ENCODE data around the gene NCAPH2. TPM values are rescaled to one million over a fixed set of nuclear protein-coding genes. Genes with fewer than 3 reads are reported as not detected.

Gene NCAPH2
- 86.5 TPM for polyA plus RNA-seq (2012; ENCODE audit: insufficient read depth, insufficient read length)

DNA sequence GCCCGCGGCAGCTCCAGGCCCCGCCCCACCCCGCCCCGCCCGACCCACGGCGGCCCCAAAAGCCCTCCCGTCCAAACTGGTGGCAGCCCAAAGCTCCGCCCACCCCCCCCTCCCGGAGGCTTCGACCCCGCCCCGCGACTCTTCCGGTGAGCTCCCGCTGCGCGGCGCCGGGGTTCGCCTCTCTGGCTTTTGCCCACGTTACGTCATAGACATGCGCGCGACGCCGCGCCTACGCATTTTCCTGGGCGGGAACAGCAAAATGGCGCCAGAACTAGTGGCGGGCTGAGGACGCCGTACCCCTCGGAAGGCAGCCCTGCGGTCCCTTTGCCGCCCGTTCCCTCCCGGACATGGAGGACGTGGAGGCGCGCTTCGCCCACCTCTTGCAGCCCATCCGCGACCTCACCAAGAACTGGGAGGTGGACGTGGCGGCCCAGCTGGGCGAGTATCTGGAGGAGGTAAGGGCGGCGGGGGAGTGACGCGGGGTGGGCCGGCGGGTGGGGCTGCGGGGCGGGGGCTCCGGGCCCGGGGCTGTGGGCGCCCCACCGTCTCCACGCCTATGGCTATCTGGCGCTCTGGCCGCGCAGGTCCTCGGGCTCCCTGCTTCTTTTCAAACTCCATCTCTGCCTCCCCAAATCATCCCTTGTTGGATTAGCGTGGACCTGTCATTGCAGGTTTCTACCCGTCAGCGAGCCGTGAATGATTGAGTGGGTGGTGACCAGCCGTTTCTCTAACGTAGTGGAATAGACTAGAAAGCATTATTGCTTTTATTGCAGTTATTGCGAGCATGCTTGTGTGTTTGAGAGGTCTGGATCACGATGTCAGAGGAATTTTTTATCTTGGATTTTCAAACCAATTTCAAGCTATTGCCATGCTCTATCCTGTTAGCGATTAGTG, at the start of gene NCAPH2:
Gene NCAPH2 (plus strand): TSS at position 234 of the 894 bp plus-strand sequence. CDS start 114 bp downstream, at position 348.
- peak; percentile 95 for DNase-seq (ENCODE audit: low read depth, low spot score)
- H3K4me3 ChIP-seq (ENCODE audit: low read length) = peak within 1 kb of the TSS; percentile 94

DNA sequence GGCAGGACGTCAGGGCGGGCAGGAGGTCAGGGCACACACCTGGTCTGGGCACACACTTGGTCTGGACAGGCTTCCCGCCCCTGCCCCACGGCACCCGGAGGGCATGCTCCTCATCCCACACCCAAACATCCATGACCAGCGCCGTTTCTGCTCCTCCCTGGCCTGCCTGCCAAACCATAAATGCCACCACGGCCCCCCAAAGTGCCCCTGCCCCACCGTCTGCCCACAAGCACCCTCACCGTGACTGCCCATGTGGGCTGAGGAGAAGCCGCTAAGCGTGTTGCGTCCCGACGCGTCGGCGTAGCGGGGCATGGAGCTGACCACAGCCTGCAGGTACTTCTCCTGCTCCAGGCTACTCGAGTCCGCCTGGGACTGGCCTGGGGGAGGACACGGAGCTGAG, 49.0 kb upstream of the NCAPH2 start:
- no peak overlapping the region for H3K4me3 ChIP-seq (ENCODE audit: low read length)
- DNase-seq (ENCODE audit: low read depth, low spot score) = no peak

DNA sequence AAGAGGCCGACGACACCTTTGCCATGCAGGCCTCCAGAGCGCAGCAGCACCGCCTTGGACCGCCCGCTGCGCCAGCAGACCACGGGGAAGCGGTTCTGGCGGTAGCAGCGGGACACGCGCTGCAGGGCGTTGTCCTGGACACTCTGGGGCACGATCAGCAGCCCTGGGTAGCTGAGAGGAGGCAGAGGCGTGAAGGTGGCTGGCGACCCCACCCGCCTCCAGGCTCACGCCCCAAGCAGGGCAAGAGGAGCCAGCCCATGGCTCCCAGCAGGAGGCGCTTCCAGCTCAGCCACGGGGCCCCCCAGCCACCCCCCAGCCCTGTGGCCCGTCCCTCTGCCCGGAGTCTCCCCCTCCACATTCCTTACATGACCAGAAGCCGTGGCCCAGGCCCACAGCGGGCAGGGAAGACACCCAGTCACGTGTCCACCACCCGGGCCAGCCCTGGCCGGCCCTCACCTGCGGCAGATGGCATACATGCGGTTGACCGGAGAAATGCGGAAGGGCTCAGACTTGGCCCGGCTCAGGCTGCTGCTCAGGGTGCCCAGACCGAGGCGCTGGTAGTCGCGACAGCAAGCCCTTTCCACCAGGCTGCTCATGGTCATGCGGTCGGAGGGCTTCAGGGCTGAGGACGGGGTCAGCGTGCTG, 48.4 kb upstream of the NCAPH2 start:
- DNase-seq (ENCODE audit: low read depth, low spot score) = no peak
- no peak overlapping the region for H3K4me3 ChIP-seq (ENCODE audit: low read length)

DNA sequence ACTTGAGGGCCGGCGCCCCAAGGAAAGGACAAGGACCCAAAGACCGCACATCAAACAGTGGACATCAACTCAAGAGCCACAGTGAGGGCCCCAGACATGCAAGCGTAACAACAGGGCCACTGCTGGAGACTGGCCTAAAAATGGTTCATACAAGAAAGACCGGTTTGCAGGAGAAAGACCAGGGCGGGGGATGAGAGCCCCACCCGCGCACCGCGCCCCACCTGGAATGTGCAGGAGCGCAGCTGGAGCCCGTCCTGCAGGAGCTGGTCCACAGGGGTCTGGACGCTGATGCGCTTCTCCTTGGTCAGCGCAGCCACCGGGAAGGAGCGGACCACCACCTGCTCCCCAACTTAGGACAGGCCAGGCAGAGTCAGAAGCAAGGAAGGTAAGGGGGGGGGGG, 47.1 kb upstream of the NCAPH2 start:
- DNase-seq (ENCODE audit: low read depth, low spot score) = no peak
- no peak overlapping the region for H3K4me3 ChIP-seq (ENCODE audit: low read length)

DNA sequence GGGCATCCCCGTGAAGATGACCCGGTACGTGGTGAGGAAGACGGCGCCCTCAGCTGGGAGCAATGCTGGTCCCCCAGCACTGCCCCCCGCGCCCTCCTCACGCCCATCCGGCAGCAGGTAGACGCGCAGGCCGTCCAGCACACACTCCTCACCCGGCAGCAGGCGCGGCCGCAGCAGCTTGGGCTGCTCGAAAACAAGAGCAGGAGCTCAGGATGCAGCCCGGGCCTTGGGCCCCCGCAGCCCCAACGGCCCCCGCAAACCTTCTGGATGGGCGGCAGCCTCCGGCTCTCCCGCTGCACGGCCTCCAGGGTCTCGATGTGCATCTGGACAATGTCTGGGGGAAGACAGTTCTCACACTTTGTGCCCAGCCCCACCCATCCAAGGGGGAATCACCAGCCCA, 46.5 kb upstream of the NCAPH2 start:
- H3K4me3 ChIP-seq (ENCODE audit: low read length) = no peak overlapping the region

DNA sequence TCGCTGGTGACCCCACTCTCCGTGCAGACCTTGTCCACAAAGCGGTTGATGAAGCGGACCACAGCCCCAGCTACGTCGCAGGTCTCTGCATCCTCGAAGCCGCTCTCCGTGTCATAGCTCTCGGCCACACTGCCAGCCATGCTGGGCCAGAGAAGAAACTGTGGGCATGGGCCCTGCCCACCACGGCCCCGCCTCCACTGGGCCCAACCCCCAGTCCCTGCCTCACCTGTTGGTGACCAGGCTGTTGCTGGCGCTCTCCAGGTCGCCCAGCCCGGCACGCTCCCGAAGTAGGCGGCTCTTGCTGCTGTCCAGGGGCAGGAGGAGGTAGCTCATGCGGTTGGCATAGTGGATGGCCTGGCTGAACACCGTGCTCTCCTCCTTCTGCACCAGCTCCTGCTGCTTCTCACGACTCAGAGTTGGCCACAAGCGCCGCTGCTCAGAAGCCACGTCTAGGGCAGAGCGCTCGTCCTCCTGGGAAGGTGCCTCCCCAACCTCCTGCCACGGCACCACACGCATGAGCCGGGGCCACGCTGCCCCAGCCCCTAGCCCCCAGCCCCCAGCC, 46.0 kb upstream of the NCAPH2 start:
- no peak for DNase-seq (ENCODE audit: low read depth, low spot score)
- no peak overlapping the region for H3K4me3 ChIP-seq (ENCODE audit: low read length)

More for the DNA sequence above, 46.5 kb upstream of the NCAPH2 start:
- DNase-seq (ENCODE audit: low read depth, low spot score) = no peak

DNA sequence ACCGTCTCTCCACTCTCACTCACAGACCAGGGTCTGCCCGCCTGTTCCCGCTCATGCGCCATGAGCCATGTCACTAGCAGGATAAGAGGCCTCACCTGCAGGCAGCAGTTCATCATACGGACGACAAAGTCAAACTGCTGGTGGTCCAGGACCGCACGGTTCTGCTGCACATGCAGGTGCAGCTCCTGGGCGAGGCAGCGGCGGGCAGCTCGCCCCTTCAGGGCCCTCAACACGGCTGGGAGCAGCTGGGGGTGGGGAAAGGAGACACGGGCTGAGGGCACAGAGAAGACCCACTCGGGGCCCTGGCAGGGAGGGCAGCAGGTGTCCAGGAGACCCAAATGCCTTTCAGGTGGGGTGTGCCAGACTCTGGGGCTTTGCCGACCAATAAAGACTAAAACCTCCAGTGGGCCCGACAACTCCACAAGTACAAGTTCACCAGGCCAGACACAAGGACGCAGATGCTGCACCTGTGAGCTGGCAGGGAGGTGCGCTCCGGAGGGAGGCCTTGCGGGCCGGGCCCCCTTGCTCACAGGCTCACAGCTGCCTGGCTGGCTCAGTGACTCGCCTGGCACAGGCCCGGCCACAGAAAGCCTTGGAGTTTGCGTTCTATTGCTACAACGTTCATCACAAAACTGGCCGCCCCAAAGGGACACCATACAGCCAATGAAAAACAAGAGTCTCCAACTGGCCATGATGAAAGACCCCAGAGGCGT, 44.7 kb upstream of the NCAPH2 start:
- no peak for DNase-seq (ENCODE audit: low read depth, low spot score)
- H3K4me3 ChIP-seq (ENCODE audit: low read length) = no peak overlapping the region

DNA sequence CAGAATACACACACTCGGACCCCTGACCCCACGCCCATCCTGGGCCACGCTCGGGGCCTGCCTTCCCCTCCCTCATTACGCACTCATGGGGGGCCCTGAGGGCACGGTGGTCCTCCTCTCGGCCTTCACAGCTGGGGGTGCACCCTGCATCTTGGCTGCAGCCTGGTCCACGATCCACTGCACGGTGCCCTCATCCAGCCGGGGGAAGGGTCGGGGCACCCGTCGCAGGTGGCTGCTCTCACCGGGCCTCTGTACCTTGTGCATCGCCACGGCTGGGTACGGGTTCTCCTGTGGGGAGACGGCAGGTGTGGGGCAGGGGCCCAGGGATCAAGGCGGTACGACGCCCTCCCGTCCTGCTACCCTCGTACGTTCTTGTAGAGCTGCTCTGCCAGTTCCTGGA, 43.6 kb upstream of the NCAPH2 start:
- no peak overlapping the region for H3K4me3 ChIP-seq (ENCODE audit: low read length)
- no peak for DNase-seq (ENCODE audit: low read depth, low spot score)

DNA sequence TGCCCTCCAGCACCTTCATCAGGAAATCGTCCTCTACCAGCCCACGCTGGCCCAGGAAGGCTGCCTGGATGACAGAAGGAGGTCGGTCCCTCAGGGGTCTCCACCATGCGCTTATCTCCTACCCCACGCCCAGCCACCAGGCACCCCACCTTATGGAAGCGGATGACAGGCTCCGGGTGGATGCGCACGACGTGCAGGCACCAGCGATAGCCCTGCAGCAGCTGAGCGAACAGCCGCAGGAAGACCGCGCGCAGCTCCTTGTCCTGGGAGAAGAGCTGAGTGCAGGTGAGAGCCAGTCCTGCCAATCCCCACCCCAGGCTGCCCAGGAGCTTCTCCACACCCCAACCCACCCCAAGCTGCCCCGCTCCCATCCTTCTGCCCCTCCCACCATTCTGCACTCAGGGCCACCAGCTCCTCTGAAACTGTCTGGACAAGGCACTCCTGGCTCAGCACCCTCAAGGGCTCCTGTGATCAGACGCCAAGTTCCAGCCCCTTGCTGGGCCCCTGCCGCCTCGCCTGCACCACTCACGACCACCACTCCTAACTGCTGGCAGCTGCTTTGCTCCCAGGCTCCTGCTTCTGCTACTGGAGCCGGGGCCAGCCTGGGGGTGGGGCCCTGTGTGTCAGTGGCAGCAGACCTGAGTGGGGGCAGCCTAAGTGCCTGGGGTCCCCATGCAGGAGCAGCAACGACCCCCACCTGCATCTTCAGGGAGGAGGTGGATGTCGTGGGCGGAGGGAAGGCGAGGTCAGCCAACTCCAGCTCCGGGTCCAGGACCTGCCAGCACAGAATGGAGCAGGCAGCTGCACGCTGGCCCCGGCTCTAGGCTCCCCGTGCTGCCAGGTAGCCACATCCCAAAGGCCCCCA, 42.7 kb upstream of the NCAPH2 start:
- no peak overlapping the region for H3K4me3 ChIP-seq (ENCODE audit: low read length)
- DNase-seq (ENCODE audit: low read depth, low spot score) = no peak

DNA sequence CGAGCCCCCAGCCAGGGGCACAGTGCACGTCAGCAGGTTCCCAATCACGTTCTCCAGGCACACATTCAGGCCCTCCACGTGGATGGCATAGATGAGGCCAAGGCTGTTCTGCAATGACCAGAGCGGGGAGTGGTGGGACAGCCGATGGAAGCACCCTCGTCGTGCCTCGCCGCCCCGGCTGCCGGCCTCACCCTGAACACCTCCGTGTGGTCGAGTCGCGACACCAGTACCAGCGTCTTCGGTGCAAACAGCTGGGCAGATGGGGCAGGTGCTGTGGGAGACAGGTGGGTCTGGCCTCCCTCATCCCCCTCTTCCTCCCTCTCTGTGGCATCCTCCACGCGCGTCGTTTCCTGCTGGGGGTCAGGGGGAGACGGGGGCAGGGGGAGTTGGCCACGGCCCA, 40.7 kb upstream of the NCAPH2 start:
- DNase-seq (ENCODE audit: low read depth, low spot score) = no peak

DNA sequence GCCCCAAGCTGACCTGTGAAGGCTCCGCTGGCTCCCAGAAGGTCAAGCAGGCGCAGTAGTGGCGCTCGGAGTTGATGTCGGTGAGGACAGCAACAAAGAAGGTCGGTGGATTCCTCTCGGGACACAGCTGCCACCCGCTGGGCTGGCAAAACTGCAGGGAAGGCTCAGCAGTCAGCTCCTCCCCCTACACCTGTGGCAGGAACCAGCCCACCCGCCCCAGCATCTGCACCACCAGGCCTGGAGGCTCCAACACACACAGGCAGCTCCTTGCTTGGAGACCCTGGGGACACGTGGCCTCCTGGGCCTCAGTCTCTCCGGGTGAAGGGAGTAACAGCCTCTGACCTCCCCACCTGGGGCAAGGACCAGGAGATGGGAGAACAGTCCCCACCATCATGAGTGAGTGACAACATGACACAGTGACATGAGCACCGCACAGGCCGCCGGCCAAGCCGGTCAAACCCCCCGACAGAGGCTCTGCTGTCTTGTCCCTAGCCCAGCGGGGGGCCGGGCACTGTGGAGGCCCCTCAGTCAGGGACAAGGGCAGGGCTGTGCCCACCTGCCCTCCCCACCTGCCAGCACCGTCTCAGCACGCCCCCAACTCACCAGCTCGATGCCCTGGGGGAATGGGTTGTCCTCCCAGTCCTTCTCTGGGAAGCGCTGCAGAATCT, 40.1 kb upstream of the NCAPH2 start:
- no peak overlapping the region for H3K4me3 ChIP-seq (ENCODE audit: low read length)
- no peak for DNase-seq (ENCODE audit: low read depth, low spot score)

More for the DNA sequence above, 40.7 kb upstream of the NCAPH2 start:
- H3K4me3 ChIP-seq (ENCODE audit: low read length) = no peak overlapping the region

DNA sequence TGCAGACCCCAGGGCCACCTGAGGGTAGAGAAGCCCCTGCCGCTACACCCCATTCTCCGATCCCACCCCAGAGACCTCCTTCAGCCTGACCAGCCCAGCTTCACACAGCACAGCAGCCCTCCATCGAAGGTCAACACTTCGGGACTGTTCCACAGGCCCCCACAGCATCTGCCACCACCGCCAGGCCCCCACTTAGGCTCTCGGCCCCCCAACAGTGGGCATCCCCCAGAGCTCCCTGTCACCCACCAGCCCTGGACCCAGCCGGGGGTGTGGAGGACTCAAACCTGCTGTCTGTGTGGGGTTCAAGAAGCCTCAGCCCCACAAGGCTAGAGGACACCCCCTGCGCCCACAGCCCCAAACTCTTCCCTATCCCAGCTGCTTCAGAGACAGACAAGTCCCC, 39.4 kb upstream of the NCAPH2 start:
- no peak for DNase-seq (ENCODE audit: low read depth, low spot score)
- H3K4me3 ChIP-seq (ENCODE audit: low read length) = peak overlapping the region; percentile 44

DNA sequence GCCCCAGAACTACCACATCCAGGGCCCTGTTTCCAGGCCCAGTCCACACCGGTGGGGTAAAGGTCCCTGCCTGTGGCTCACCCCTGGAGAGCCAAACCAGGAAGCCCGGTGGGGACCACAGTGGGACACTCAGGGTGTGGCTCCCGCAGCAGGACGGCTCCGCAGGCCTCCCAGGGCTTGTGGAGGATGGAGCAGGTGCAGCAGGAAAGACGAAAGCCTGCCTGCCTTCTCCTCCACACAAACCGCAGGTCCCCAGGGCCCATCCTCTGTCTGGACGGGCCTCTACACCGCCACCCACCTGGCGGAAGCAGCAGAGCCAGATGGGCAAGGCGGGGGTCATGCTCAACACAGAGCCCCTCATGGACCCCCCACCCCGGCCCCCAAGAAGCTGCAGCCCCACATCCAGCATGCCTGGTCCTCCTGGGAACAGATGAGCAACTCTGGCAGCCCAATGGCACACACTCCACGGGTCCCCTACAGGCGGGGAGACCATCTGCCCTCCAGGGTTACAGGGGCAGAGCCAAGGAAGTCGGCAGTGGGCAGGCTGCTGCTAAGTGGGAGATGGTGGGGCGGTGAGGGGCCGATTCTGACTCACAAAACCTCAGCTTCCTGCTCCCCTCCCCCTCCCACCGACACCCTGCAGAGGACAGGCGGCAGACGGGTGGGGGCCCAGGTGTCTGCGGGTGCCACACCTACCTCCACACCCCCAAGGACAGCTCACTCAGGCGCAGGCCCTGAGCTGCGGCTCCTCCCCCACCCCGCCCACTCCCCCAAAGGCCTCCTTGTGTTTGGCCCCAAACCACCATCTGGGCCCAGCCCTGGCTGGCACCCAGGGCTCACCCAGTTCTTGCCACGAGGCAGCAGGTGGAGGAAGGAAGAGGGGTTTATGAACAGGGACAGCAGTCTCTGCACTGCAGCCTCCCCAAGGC, 38.4 kb upstream of the NCAPH2 start:
- peak; percentile 99 for DNase-seq (ENCODE audit: low read depth, low spot score)
- peak overlapping the region; percentile 44 for H3K4me3 ChIP-seq (ENCODE audit: low read length)

DNA sequence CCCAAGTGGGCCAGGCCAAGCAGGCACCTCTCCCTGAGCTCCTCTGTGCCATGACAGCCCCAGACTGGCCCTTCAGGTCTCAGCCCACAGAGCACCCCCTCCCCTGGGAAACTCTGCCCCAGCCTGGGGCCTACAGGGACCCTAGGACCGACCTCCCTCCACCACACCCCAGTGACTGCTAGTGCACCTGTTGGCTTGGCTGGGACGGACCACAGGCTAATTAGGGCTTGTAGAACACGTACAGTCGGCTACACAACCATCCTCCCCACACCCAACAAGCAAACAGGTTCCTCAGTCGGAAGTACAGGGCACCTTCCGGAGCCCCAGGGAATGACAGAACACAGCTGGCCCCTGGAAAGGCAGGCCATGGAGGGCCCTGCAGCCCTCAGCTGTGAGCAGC, 37.5 kb upstream of the NCAPH2 start:
- peak overlapping the region; percentile 41 for H3K4me3 ChIP-seq (ENCODE audit: low read length)
- peak; percentile 49 for DNase-seq (ENCODE audit: low read depth, low spot score)

DNA sequence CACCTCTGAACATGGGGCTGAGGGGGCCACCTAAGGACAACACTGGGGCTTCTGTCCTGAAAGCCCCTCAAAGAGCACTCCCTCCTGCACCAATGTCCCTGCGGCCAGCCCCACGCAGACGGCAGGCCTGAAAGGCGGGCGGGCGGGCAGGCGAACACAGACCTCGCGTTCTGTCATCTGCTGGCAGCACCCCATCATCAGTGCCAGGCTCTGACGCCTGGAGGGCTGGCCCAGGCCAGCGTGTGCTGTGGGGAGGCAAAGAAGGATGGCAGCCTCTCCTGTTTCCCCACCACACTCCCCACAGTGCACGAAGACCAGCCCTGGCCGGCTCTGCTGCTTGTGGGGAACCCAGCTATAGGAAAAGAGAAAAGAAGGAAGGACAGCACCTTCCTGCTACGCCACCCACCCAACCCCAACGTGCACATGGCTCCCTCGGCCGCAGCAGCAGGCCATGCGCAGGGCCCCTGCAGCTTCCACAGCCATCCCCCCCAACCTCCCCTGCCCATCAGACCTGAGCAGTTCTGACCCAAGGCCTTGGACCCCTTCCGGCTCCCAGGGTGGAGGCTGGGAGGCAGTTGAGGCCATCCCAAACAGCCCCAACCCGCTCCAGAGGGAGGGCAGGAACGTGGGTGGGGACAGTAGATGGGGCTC, 36.7 kb upstream of the NCAPH2 start:
- no peak for DNase-seq (ENCODE audit: low read depth, low spot score)
- peak overlapping the region; percentile 41 for H3K4me3 ChIP-seq (ENCODE audit: low read length)

DNA sequence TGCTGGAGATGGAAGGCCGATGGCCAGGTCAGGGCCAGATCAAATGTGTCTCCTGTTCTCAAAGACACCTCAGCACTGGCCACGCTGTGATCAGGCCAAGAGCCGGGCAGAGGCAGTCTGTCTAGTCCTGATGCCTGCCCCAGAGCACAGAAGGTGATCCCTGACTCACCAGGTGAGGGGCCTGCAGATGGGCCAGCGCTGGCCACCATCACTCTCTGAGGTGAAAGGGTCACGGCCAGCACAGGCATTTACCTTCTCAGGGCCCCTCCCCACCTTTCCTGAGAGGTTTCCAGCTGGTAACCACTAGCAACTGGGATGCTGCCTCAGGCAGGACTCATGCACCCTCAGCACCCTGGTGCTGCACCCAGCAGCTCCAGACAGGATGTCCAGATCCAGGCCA, 36.1 kb upstream of the NCAPH2 start:
- no peak for DNase-seq (ENCODE audit: low read depth, low spot score)

DNA sequence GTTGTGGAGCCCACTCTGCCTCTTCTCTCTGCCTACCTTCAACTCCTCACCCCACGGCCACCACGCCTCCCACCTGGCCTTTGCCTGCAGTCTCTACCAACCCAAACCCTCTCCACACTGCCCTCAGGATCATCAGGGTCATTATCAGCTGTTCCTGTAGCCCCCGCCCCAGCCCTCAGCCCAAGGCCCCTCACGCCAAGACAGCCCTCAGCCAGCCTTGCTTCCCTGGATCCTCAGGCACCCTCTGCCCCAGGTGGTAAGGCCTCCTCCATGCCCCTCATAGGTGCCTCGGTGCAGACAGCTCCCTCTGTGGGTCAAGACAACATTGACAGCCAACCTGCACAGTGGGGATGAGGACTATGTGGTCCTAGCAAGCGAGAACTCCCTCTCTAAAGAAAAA, 34.9 kb upstream of the NCAPH2 start:
- peak; percentile 54 for DNase-seq (ENCODE audit: low read depth, low spot score)
- H3K4me3 ChIP-seq (ENCODE audit: low read length) = peak overlapping the region; percentile 73

More for the DNA sequence above, 36.1 kb upstream of the NCAPH2 start:
- H3K4me3 ChIP-seq (ENCODE audit: low read length) = no peak overlapping the region

All from Jurkat, Clone E6-1 (cell line).